Stimulated activated naive CD4-positive, alpha-beta T cell treated with Interleukin-2 at 50 U/mL for 16 hours (primary cell): Measurements from ENCODE around the gene ITK.

Source experiments
- DNase-seq: peaks from one replicate; lab custom pipeline; 2025; lab: John Stamatoyannopoulos, UW

ITK gene

GRCh38 chr5:157245886-157246285 is 65.2 kb downstream of the ITK start:
- no peak for DNase-seq

DNA sequence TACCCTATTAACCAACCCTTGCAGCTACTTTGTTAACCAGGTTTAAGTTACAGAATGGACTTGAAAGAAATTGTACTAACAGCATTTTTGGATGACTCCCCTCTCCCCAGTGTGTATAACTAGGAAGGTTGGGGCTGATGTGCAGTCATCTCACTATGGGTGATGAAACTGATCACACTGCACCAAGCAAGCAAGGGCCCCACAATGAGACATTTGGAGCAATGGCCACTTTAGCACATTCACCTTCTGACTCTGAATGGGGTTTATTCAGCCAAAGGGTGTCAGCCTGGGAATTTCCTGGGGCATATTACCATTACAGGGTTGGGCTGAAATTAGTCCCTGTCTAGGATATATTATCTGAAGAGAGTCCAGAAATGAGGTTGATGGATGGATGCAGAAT is 66.6 kb downstream of the ITK start:
- DNase-seq, result peak; percentile 42

DNA sequence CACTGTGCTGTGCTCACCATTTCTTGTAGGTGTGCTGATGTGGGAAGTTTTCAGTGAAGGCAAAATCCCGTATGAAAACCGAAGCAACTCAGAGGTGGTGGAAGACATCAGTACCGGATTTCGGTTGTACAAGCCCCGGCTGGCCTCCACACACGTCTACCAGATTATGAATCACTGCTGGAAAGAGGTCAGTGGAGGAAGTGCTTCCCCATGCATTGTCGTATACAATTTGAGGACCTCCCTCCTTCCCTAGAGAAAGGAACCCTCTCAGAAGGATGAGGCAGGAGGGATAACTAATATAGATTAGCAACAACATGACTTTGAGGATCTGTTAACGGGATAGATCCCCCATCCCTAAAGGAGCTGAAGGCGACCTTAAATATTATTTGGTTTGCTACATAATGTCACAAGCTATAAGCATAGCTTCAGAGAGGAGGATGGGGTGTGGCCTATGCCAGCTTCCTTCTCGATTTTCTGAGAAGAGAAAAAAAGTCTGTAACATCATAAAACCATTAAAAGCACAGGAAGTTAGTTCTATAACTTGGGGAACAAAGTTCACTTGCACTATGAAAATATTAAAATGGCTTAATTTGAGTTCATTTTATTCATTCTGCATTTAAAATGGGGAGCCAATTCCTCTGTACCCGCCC is 68.3 kb downstream of the ITK start:
- DNase-seq, result no peak

DNA sequence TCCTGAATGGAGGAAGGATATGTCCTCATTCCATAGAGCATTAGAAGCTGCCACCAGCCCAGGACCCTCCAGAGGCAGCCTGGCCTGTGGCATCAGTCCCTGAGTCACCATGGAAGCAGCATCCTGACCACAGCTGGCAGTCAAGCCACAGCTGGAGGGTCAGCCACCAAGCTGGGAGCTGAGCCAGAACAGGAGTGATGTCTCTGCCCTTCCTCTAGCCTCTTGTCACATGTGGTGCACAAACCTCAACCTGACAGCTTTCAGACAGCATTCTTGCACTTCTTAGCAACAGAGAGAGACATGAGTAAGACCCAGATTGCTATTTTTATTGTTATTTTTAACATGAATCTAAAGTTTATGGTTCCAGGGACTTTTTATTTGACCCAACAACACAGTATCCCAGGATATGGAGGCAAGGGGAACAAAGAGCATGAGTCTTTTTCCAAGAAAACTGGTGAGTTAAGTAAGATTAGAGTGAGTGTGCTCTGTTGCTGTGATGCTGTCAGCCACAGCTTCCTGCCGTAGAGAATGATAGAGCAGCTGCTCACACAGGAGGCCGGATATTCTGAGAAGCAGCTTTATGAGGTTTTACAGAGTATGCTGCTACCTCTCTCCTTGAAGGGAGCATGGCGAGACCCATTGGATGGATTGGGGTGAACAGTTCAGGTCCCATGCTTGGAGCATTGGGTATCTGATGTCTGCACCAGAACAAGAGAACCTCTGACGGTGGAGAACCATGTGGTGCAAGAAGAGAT is 72.2 kb downstream of the ITK start:
- DNase-seq, result peak; percentile 58

DNA sequence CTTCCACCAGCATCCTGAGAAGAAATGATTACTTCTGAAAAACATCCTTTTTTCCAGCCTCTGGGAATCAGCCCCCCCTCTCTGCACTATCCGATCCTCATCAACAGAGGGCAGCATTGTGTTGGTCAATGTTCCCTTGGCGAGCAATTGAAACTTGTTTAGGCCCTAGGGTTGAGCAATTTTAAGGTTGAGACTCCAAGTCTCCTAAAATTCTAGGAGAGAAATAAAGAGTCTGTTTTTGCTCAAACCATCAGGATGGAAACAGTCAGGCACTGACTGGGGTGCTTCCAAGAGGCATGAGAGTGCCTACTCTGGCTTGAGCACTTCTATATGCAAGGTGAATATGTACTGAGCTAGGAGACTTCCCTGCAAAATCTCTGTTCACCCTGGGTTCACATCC is 72.9 kb downstream of the ITK start:
- DNase-seq, result no peak

DNA sequence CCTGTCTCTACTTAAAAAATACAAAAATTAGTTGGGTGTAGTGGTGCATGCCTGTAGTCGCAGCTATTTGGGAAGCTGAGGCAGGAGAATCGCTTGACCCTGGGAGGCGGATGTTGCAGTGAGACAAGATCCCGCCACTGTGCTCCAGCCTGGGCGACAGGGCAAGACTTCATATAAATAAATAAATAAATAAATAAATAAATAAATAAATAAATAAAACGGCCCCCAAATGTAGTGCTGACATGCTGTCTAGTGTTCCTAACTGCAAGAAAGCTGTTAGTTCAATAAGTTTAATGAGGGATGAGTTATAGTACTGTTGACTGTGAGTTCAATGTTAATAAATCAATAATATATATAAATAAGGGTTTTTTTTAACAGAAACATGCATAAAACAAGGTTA is 77.8 kb downstream of the ITK start:
- no peak for DNase-seq

DNA sequence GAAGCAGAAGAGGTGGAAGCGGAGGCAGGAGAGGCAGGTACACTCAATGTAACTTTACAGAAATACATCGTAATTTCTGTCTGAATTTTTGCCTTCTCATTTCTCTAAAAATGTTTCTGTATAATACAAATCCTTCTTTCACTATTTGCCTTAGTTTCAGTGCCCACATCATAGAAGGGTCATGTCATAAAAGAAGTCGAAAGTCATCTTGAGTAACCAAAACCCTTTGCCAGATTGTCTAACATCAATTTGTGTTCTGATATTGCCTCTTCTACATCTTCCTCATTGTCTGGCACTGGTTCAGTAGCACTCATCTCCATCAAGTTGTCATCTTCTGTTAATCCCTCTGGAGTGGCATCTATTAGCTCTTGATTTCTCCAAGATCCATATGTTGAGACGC is 79.1 kb downstream of the ITK start:
- DNase-seq, result no peak

GRCh38 chr5:157263496-157264090 is 83.0 kb downstream of the ITK start:
- DNase-seq, result no peak

DNA sequence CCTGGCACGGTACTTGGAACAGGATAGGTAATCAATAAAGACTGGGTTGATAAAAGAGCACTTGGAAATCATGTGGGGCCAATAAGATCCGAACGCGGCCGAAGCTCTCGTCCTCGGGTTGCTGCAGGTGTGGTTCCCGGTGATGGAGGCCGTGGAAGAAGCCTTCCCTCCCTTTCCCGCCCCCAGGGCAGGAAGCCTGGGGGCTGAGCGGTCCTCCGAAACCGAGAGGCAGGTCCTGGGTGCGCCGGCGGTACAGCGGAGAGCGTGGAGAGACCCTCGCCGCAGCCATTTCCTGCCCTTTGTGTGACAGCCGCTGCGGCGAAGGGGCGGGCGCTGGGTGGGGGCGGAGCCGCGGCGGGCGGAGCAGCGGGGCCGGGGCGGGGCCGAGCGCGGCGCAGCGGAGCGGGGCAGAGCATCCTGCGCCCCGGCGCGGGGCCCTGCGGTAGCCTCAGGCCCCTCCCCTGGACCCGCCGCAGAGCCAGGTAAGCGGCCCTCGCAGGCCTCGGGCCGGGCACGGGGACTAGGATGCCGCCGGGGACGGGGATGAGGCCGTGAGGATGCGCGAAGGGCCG is 85.2 kb downstream of the ITK start, which contains the start of gene CYFIP2:
Gene CYFIP2 (plus strand): TSS at position 410 of the 572 bp plus-strand sequence. CDS start 19,239 bp downstream, outside the sequence.
- DNase-seq, result peak; percentile 80

DNA sequence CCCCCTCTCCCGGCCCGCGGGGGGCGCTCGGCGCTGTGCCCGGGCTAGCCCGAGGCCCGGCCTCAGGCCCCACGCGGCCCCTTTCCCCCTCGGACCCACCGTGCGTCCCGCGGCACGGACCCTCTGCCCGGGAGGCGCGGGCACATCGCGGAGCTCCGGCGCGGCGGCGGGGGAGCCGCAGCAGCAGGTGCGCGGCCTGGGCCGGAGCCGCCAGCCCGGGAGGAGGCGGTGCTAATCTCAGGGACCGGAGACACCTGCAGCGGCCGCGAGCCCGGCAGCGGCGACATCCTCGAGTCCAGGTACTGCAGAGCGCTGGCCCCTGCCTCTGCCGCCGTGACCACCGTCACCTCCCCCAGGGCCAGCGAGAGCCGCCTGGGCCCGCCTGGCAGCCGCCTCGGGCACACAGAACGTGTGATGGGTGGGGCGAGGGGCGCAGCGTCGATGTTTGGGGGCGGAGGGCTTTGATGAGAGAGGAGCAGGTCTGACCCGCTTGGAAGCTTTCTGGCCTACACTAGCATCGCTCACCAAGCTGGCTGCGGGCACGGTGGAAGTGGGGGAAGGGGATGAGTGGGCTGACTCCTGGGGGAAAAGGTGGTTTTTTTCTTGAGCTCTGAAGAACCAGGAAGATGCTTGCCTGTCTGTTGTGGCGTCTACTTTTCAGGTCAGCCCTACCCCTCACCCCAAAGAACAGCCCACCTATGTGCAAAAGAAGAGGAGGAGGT is 85.8 kb downstream of the ITK start:
- DNase-seq, result peak; percentile 58

DNA sequence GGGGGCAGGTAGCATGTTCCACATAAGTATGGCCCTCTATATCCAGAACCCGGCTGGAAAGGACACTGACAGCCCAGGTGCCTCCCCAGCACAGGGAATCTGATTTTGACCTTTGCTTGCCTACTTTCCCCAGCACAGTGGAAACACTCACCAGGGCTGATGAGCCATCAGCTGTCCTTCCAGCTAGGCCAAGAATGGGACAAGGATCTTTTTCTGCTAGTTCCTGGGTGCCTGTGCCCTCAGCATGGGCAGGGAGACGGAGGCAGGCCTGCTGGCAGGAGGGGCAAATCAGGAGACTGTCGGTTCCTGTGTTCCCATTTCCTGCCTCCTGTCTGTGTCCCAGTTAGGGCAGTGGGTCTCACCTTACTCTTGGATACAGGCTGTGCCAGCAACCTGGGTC is 86.4 kb downstream of the ITK start:
- DNase-seq, result no peak

- DNase-seq, result no peak
Measured at GRCh38 chr5:157267761-157268480, 87.3 kb downstream of the ITK start.

DNA sequence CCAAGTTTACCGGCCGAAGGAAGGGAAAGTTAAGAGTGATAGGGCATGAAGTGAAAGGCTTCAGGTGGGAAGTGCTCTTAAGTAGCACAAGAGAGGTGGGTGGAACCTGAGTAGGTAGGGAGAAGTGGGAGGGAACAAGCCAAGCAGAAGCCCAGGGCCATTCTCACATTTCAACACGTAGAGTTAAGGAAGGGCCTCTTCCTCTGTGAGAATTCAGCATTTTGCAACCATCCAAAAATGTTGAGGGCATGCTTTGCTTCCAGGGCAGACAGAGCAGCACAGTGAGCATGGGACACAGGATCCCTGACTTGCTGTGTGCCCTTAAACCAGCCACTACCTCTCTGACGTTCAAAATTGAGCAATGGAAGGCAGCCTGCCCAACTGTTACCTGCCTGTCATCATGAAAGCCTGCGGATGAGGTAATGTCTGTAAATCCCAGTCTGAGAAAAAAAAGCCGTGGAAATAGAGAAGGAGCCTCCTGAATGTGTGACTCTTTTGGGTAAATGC is 88.6 kb downstream of the ITK start:
- no peak for DNase-seq

DNA sequence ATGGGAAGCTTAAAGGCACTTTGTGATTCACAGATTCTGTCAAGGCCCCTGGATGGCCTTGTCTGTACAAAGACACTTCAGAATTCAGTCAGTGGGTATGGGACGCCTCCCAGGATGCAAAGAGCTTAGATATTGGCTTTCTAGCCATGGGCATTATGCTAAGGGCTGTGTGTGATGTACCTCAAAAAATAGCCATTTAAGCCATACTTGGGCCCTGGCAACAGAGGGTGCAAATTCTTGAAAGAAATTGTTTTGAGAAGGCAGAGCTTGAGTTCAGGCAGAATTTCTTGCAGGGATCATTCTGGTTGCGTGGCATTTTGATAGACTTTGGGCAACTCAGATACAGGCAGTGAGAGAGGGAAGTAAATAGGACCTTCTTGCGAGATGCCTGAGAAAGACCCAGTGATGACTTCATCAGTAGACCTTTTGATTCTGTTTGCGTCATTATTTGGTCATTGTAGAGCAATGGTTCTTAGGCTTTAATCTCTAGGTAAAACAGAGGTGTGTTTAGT is 89.2 kb downstream of the ITK start:
- no peak for DNase-seq

DNA sequence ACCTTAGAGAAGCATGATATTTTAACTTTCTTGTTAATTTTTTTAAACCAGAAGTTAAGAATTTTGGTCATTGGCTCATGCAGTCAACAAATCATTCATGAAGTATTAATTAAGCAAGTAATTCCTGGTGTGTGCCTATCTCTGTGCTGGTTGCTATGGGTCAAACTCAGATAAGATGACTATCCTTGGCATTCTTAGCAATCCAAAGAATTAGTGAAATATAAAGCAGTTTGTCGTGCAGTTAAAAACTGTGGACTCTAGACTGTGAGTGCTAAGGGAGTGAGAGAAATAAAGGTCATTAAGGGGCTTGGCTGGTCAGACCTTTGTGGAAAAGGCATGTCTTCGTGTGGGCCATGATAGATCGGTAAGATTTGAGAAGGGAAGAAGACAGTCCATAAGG is 90.1 kb downstream of the ITK start:
- DNase-seq, result no peak

- DNase-seq, result peak; percentile 72
Measured at GRCh38 chr5:157271740-157272271, 91.2 kb downstream of the ITK start.

DNA sequence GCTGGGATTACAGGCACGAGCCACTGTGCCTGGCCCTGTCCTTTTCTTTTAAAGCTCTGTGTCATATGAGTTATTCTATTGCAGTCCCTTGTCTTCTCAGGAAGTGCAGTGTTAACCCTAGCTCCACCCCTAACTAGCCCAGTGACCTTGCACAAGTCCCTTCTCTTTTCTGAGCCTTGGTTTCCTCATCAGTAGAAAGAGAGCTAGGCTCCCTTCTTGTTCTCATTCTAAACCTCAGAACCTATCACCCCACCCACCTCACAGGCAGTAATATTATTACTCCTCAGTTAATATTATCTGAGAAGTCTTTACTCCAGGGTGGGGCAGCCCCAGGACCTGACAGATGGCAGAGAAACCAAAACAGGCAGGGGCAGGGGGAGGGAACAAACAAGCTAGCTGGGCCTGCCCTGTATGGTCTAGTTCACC is 92.5 kb downstream of the ITK start:
- DNase-seq, result no peak

DNA sequence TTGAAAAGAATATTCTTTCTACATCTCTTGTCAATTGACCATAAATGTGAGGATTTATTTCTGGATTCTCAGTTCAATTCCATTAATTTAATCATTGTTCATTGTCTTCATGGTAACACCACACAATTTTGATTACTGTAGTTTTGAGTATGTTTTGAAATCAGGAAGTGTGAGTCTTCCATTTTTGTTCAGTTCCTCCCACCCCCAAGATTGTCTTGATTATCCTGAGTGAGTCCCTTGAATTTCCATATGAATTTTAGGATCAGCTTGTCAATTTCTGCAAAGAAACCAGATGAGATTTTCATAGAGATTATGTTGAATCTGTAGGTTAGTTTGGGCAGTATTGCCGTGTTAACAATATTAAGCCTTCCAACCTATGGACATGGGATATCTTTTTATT is 94.8 kb downstream of the ITK start:
- DNase-seq, result no peak

GRCh38 chr5:157278319-157279037 is 97.8 kb downstream of the ITK start:
- no peak for DNase-seq

DNA sequence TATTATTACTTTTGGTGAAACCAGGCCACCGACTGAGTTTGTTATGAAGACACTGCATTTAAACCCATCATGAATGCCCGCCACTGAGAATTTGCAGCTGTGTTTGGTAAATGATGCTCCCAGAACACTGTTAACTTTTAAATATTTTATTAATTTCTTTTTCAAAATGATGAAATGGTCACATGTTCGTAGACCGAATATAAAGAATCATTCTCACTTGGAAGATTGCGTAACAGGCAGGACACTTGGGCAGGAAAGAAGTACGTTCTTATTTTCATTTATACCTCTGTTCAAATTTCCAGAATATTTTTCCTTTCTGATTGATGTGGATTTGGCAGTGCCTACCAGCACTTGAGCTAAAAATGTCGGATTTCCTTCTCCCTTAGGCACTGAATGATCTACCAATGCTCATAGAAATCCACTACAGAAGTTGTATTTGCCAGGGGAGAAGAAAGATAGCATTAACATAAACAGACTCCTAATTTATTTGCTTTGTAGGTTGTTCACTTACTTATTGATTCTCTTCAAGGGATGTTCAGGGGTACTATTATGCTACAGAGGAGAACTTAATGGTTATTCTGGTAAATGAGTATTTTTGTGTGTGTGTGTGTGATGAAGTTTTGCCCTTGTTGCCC is 99.1 kb downstream of the ITK start:
- no peak for DNase-seq
